Left ventricle myocardium superior (tissue), 1 donor: Measurements from ENCODE around the gene BMAL1. TPM values are rescaled to one million over a fixed set of nuclear protein-coding genes. Genes with fewer than 3 reads are reported as not detected.

ENCODE experiments used
- ATAC-seq: fragments of 200-7000 bp; cut with Tn5 transposase; one replicate; pipeline ENCODE4 v1.9.1; 2020; ENCODE audit warnings: mild to moderate bottlenecking, moderate library complexity
- DNase-seq: peaks from one replicate; pipeline ENCODE4 v3.0.0-alpha.2; 2020
- intact Hi-C: fragments of 100-400 bp; cut with micrococcal nuclease; formaldehyde crosslinking; loops from one replicate; pipeline ENCODE4 v1.11.0; 2022
- total RNA-seq: library from RNA; stranded (reverse); fragmentation: NEBNext Ultra II Directional; extraction: Animal tissue kit (Norgen Biotek cat#: 25700); gene quantifications from one replicate; pipeline ENCODE4 v1.2.1, GENCODE V29; 2021
- donor health status: DM: no; HTN: yes; CAD: no; lungs with severe emphysema.

Gene BMAL1
- total RNA-seq, 1 donor from 2014 or later, result 4.6 TPM

DNA sequence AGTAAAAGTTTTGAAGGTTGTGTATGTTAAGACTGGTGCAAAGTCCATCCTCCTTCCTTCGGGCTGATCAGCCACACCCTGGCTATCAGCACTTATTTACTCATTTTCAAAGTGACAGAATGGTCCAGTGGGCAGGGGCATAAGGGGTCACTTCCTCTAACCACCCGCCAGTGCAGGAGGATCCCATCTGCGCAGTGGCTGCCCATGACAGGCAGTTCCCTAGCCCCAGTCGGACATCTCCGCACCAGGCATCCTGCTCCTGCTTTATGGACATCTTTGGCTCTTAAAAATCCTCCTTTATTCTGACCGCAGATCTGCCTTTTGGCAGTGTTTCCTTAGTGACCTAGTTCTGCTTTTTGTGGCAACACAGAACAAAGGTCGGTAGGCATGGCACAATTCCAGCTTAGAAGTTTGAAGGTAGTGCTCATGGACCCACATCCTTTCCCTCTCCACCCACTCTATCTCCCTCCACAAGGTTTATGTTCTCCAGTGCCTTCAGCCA is 55.9 kb downstream of the BMAL1 start:
- intact Hi-C loops, result loop anchor here (10.0 kb wide), 1 partner anchor 59 kb away; the partner anchor contains the start of gene BMAL1
- DNase-seq (no peak), ATAC-seq (no peak)

DNA sequence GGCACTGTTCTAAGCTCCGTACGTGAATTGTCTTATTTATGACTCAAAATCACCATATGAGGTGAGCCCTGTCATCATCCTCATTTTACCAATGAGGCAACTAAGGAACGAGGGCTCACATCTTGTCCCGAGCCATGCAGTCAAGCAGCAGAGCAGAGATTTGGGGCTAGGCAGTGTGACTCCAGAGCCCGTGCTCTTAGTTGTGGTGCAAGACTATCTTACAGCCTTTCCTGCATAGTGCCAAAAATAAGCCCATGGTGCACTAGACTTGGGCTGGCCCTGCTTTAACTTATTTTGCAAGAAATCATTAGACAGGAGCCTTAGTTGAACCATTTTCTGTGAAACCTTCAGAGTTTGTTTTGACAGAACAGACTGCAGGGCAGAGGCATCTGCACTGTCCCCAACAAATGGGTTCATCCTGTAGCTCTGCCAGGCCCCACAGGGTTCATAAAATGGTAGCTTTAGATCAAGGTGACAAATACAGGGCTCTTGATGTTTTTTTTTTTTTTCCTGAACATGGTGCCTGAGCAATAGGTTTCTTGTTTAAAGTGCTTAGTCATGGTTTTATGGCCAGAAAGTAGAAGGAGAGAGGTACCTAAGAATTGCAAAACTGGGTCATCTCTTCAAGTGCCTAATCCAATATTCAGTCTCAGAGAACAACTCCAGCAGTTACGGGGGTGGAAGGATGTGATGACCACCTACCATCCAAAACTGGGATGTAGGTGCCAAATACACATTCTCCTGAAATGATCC is 56.6 kb downstream of the BMAL1 start:
- DNase-seq (no peak), ATAC-seq (no peak)

DNA sequence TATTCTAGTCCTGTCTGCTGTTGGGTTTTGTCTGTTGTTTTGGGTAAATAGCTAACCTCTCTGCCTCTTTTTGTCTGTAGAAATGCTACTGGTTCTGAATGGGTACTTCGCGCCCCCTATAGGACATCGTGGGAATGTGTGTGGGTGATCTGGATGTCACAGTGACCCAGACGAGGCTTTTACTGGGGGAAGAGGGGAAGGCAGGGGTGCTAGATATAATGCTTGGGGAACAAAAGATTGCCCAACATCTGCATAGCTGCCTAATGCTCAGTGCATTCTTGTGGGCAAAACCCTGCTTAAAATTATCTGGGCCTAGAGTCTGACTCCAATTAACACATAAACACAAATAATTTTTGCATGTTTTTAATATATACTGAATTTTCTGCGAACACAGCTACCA is 57.7 kb downstream of the BMAL1 start:
- DNase-seq (peak; percentile 62), ATAC-seq (peak; percentile 48)

More for the DNA sequence above, 56.6 kb downstream of the BMAL1 start:
- intact Hi-C loops, result loop anchor here (10.0 kb wide), 1 partner anchor 59 kb away; the partner anchor contains the start of gene BMAL1

DNA sequence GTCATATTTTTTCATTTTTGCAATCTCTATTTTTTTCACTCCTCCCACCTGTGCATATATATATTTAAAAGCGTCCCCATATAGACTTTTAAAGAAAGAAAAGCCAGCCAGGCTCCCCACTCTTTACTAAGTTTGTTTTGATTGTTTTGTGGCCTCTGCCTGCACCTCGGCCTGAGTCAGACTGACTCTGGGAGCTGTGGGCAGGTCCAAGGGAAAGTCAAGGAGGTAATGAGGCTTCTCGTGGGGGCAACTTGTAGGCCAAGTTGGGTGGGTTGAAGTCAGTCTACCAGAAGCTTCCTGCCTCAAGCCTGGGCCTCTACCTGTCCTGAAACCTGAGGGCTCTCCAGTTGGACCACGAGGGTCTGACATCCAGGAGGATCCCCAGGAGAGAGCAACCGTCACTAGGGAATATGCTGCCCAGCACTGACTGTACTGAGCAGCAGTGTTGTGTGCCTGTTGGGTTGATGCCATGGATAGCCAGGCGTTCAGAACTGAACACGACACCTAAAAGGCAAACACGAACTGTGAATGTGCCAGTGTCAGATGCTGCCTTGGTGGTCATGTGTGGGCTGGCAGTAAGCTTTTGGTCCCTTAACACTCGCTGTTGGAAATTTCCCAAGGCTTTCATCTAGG is 58.8 kb downstream of the BMAL1 start:
- peak; percentile 59 for ATAC-seq
- no peak for DNase-seq
- intact Hi-C loops, result loop anchor here (10.0 kb wide), 1 partner anchor 62 kb away; the partner anchor contains the start of gene BMAL1

More for the DNA sequence above, 57.7 kb downstream of the BMAL1 start:
- intact Hi-C loops, result loop anchor here (10.0 kb wide), 1 partner anchor 61 kb away; the partner anchor contains the start of gene BMAL1

DNA sequence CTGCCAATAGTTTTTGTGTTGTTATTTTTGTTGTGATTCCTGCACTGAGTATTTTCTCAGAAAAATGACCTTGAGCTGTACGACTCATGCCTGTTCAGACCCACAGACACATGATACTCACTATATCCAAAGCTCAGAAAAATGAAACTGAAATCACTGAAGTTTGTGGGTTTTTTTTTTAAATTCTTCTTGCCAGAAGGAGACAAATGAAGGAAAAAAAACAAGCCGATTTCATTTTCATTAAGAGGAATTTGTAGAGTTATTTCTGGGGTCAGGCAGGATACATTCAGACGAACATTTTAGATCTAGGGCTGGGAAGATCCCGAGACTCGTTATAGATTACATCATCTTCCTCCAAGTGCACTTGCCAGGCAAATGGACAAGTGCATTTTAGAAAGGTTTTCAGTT is 60.4 kb downstream of the BMAL1 start:
- DNase-seq, result no peak
- intact Hi-C loops, result loop anchor here (10.0 kb wide), 1 partner anchor 63 kb away; the partner anchor contains the start of gene BMAL1
- peak; percentile 17 for ATAC-seq

DNA sequence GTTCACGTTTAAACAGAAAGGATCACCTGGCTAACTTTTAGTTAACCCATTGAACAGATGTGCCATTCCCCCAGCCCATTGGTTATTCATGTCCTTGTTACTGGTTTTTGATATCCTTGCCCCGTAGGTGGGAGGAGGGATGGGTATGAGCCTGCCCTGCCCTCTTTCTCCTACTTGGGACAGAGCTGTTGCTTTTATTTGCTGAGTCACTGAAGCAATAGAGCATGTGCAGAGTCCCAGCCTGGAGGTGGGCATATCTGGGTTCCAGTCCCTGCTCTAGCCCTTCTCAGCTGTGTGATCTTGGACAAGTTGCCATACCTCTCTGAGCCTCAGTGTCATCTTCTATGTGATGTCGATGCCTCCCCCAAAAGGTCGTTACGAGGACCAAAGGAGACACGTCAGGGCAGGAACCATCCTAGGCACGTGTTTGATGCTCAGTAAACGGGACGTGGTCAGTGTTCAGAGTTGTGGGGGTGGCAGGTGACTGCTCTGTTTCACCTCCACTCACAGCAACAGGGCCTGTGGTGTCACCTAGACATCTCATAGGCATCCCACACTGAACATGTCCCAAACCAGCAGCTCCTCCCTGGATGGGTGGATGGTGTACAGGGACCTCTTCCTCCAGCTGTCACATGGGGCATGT is 61.0 kb downstream of the BMAL1 start:
- ATAC-seq (peak; percentile 48), DNase-seq (no peak)
- intact Hi-C loops, result loop anchor here (10.0 kb wide), 1 partner anchor 64 kb away; the partner anchor contains the start of gene BMAL1

DNA sequence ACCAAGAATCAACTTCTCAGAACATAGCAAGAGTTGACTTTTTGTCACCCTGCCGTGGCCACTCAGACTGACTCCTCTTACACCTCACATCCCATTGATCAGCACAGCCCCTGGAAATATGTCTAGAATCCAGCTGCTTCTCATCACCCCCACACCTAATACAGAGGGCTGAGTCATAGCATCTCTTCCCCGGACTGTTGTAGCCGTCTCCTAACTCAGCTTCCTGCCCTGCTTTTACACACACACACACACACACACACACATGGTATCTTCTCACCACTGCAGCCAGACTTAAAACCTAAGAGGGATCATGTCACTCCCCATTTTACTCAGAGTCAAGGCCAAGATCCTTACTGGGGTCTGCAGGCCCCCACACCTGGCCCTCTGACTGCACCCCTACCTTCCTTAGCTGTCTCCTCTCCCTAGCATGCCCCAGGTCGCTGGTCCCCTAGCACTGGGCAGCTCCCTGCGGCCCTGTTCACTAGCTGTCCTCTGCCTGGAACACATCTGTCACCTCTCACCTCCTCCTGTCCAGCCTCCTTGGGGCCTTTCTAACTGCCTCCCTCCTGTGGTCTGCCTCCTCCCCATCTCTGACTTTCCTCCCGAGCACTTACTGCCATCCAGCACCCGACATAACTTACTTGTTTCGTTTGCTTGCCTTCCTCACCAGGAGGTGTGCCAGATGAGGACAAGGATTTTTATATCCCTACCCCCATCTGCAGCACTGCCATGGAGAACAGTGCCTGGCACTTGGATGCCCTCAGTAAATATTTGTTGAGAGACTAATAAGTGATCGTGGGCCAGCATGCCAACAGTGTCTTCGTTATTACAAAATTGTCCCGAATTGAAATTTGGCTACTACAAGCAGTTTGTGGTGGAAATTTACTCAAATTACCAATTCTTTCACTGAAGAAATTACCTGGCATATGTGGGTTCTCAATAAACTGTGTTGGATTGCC is 61.9 kb downstream of the BMAL1 start:
- peak; percentile 54 for ATAC-seq
- intact Hi-C loops, result loop anchor here (5.0 to 10.0 kb wide), 2 partner anchors 65 to 127 kb away; partner anchors contain the start of gene BMAL1
- DNase-seq, result no peak

DNA sequence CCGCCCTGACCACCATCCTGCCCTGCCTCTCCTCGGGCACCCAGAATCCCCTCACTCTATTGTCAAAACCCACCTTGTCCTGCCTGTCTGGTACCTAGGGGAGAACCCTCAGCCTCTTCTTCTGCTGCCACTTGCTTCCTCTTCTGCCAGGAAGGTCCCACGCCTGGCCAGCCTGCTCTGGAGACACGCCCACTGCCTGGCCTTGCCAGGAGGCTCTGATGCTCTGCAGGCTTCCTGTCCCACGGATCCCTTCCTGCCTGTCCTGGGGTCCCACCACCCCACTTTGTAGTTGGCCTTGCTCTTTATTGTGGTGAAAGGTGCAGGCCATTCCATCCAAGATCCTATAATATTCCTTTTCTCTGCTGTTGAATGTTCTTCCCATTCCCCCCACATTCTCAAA is 63.4 kb downstream of the BMAL1 start:
- ATAC-seq (no peak), DNase-seq (no peak)
- intact Hi-C loops, result loop anchor here (5.0 kb wide), 1 partner anchor 129 kb away; no protein-coding TSS in a partner anchor

DNA sequence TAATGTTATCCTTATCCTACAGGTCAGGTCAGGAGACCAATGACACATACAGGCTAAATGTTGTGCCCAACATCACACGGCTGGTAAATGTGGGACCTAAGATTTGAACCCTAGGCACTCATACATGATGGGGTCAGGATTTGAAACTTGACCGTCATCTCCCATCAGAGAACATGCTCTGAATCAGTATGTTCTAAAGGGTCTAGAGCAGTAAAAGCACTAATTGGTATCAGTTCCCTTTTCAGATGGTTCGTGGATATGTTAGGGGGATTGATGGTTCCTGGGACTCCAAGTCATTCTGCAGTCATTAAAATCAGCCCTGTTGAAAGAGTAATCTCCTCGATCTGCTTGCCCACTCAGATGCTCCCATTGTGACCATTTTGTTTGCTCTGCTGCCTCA is 65.5 kb downstream of the BMAL1 start:
- DNase-seq, result no peak
- ATAC-seq, result no peak
- intact Hi-C loops, result loop anchor here (5.0 kb wide), 1 partner anchor 131 kb away; no protein-coding TSS in a partner anchor

DNA sequence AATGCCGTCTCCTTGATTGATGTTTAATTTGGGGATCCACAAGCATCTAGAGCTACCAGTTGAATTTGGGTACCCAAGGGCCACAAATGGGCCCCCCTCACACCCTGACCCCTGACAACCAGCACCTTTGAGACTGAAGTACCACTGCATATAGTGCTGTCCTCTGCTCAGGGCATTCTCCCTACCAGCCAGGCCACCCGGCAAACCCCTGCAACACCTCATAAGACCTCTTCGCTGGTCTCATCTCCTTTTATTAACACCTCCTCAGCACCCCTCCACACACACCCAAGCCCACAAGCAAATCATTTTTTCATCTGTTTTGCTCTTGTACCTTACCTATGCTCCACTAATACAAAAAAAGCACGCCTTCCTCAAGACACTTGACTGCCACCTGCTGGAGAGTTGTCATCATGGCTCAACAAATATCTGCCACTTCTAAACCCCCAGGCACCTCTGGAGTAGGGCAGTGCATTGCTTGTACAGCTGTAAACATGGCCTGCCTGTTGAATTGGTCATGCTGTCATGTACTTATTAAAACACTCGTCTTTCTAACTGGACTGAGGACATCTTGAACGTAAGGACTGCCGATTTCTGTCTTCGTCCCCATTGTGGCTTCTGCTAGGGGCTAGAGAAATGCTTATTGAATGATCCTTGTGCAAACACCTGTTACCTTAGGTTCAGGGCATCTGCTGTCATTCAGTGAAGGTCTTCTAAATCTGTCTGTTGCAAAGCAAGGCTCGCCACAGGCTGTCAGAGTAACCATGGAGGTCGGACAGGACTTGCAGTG is 66.5 kb downstream of the BMAL1 start:
- ATAC-seq (peak; percentile 57), DNase-seq (peak; percentile 43)
- intact Hi-C loops, result loop anchor here (5.0 kb wide), 1 partner anchor 132 kb away; no protein-coding TSS in a partner anchor

DNA sequence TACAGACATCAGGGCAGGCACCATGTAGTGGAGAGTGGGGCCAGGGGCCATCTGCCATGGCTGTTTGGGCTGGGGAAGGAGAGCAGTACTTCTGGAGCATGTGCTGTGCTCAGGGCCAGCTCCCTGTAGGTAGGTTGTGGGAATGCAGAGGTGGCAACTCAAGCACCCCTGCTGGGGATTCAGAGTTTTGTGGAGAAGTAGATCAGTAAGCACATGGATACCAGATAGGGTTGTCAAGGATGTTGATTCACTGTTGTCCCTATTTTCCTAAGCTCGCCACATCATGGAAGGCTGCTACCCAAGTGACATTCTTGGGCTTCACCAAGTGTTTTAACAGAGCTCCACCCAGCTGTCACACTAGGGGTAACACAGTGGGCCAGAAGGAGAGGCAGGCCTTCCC is 67.2 kb downstream of the BMAL1 start:
- intact Hi-C loops, result loop anchor here (5.0 kb wide), 1 partner anchor 133 kb away; no protein-coding TSS in a partner anchor
- ATAC-seq (no peak), DNase-seq (no peak)

DNA sequence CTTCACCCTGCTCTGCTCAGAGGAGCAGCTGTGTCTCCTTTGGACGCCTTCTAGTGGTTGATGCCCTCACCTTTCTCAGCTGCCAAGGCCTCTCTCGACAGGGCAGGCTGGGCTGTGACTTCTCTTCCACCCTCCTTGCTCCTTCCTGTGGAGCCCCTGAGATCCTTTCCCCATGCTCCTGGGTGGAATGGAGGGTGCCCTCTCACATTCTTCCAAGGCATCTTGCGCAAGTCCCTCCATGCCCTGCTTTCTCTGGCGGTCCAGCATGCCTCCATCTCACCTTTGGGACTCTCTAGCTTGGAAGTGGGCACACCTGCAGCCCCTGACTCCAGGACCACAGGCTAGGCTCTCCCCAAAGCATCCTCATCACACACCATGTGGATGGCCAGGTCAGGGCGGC is 68.9 kb downstream of the BMAL1 start:
- DNase-seq (no peak), ATAC-seq (no peak)
- intact Hi-C loops, result no loop called here

DNA sequence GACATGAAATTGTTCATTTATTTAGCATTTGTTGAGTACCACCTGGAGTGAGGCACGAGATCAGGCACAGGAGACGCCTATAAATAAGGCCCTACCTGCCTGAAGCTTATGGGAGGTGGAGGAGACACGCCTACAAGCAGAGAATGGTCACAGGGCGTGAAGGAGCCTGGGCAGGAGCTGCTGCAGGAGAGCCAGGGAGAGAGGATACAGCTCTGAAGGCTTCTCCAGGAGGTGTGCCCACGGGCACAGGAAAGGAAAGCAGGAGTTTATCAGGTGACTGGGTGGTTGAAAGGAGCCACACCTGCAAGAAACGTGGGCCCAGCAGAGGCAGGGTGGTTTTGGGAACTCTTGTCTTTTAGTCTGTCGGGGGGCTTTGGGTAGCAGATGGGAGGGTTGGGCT is 70.3 kb downstream of the BMAL1 start:
- intact Hi-C loops, result no loop called here
- ATAC-seq (no peak), DNase-seq (no peak)

DNA sequence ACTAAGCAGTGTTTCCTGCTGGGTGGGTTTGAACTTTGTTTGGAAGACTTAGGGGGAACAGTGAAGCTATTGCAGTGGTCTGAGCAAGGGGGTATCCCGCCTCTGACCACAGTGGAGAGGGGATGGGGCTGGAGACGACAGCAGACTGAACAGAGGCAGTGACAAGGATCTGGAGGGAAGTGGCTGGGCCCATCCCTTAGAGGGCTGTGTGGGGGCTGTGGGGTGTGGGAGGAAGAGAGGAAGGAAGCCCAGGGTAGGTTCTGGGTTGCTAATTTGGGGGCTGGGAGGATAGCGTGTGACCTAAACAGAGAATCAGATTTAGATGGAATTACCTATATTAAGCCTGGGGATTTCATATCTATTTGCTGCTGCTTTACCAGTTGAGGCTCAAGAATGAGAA is 70.7 kb downstream of the BMAL1 start:
- ATAC-seq, result peak; percentile 27
- DNase-seq, result no peak
- intact Hi-C loops, result no loop called here

DNA sequence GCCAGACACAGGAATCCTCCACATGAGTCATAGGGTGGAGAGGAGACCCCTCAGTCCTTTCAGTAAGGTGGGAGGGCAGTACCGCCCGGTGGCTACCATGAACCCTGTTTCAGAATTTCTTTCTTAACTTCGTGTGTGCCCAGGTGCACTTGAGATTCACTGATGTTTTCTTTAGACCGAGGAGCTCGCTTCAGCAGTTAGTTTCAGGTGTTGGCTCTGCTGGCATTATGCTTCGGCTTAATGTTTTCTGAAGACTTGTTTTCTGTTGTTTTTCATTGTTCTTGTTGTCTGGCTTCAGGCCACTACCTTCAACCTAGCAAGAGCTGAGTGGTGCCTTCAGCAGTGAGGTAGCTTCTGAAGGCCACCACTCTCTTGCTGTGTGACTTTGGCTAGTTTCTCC is 71.5 kb downstream of the BMAL1 start:
- intact Hi-C loops, result no loop called here
- ATAC-seq, result no peak

DNA sequence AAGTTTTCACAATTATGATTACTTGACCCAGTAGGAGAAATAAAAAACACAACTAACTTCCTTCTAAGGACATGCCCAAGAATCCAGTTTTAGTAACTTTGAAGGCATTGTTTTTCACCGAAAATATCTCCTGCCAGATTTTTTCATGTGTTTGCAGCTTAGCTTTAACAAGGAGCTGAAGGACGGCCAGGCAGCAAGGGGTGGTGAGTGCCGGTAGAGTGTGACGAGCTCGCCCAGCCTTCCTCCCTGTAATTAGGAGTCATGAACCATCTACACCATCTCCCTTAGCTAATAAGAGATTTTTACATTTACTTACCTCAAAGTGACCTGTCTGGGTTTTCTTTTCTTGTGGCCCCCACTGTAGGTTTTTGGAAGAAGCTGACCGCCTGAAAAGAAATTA is 72.0 kb downstream of the BMAL1 start:
- intact Hi-C loops, result no loop called here
- ATAC-seq (no peak), DNase-seq (no peak)

More for the DNA sequence above, 71.5 kb downstream of the BMAL1 start:
- DNase-seq, result no peak

DNA sequence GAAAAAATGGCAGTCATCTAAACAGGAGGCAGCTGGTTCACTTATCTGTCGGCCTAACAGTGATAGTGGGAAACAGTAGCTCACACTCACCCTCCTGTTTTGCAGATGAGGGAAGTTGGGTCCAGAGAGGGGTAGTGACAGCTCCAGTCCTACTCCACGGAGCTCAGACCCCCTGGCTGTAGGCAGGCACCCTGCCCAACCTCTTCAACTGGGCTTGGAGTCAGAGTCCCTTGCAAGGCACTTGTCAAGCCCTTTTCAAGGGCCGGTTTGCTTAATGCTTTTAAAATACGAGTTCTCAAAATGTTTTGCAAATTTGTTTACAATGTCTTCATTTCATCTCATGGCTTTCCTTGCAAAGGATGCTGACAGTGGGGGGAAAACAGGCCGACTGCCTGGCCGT is 75.1 kb downstream of the BMAL1 start:
- intact Hi-C loops, result no loop called here
- DNase-seq, result no peak
- ATAC-seq, result no peak
